Uterus (tissue), 4 donors: ENCODE results near the gene ZSCAN5B. TPM values are rescaled to one million over a fixed set of nuclear protein-coding genes. Genes with fewer than 3 reads are reported as not detected.
A peak's percentile ranks its signal among the peaks of the same experiment; 100 is the strongest.

Source experiments
- DNase-seq, 2 donors: peaks; one replicate each; pipeline ENCODE4 v3.0.0-alpha.2; 2019 to 2020
- H3K27ac ChIP-seq, 2 donors: fragments of 200-600 bp; sonication (generic); 1 replicate in 1 of 2; 2 replicates in 1 of 2; pipeline ENCODE4 v1.5.1; 2016 to 2018
- H3K27me3 ChIP-seq, 2 donors: fragments of 200-600 bp; sonication (generic); one replicate each; pipeline ENCODE4 v1.5.1; 2018 to 2019; ENCODE audit warnings: control low read depth in 1 of 2
- H3K36me3 ChIP-seq, 2 donors: fragments of 200-600 bp; sonication (generic); one replicate each; pipeline ENCODE4 v1.5.1; 2019; ENCODE audit warnings: control low read depth in 1 of 2
- H3K4me1 ChIP-seq, 2 donors: fragments of 200-600 bp; sonication (generic); one replicate each; pipeline ENCODE4 v1.5.1; 2018 to 2019; ENCODE audit warnings: control low read depth in 1 of 2
- H3K4me3 ChIP-seq, 2 donors: fragments of 200-600 bp; sonication (generic); 1 replicate in 1 of 2; 2 replicates in 1 of 2; pipeline ENCODE4 v1.5.1; 2018 to 2019; ENCODE audit warnings: mild to moderate bottlenecking in 1 of 2
- H3K9me3 ChIP-seq, 2 donors: fragments of 200-600 bp; sonication (generic); one replicate each; pipeline ENCODE4 v1.5.1; 2019; ENCODE audit warnings: control low read depth in 1 of 2
- CTCF ChIP-seq, 4 experiments: fragments of 200-600 bp in 2 of 4; fragments of 450-650 bp in 2 of 4; sonication (generic) in 2 of 4; IDR thresholded peaks; one replicate each; pipeline ENCODE4 v1.5.1; 2016 to 2019; ENCODE audit warnings: antibody characterized with exemption in 4 of 4, mild to moderate bottlenecking in 2 of 4, moderate library complexity in 1 of 4
- POLR2A ChIP-seq, 2 donors: fragments of 450-650 bp; IDR thresholded peaks; one replicate each; pipeline ENCODE4 v1.6.1; 2016; ENCODE audit warnings: antibody characterized with exemption in 2 of 2, mild to moderate bottlenecking in 1 of 2, moderate library complexity in 1 of 2
- intact Hi-C: fragments of 100-400 bp; cut with DNase I; formaldehyde crosslinking; loops from one replicate; pipeline ENCODE4 v1.15.1; 2023; ENCODE audit warnings: low total_unique reads
- total RNA-seq, 4 donors: library from RNA; depleted of rRNA in 3 of 4; stranded (reverse); fragments of >200 nt in 3 of 4; gene quantifications; one replicate each; pipeline versions ENCODE4 v1.1.0 to v1.2.4, GENCODE V29; 2014 to 2023
- donor health status: DM: yes; HTN: yes; CAD: no.

The ZSCAN5B gene
- total RNA-seq, 4 donors from 2014 or later, result not detected

- peak within 1 kb of the TSS; percentile 93 for H3K27ac ChIP-seq
- peak; percentile 99 for DNase-seq
- no peaks in the 10 kb centered on the region for H3K27me3 ChIP-seq
- H3K4me1 ChIP-seq, result no peaks in the 10 kb centered on the region
- TF ChIP-seq POLR2A (IDR thresholded peaks at IDR 0.05) (peak; percentile 48 to 56), CTCF (IDR thresholded peaks at IDR 0.05) (peak in 1 of 4 experiments; percentile 17)
- H3K36me3 ChIP-seq, result no peaks in the 10 kb centered on the region
- H3K9me3 ChIP-seq, result no peaks in the 10 kb centered on the region
- intact Hi-C loops, result no loop called here
- peak within 1 kb of the TSS; percentile 57 to 66 for H3K4me3 ChIP-seq
Measured at GRCh38 chr19:56140583-56141416, 56.8 kb downstream of the ZSCAN5B start, which contains the start of gene ZNF444. ZNF444 (plus strand) TSS chr19:56141287; CDS start chr19:56146912, 5,625 bp downstream.

GRCh38 chr19:56139847-56140582, 57.6 kb downstream of the ZSCAN5B start:
- no peak for DNase-seq
- Histone ChIP-seq H3K27me3 (no peaks in the 10 kb centered on the region), H3K4me3 (peak overlapping the region; percentile 57 to 66), H3K36me3 (no peaks in the 10 kb centered on the region), H3K9me3 (no peaks in the 10 kb centered on the region), H3K27ac (peak overlapping the region; percentile 93), H3K4me1 (no peaks in the 10 kb centered on the region)
- TF ChIP-seq POLR2A (IDR thresholded peaks at IDR 0.05), result no peak
- no peak for TF ChIP-seq CTCF (IDR thresholded peaks at IDR 0.05)
- intact Hi-C loops, result no loop called here

Other genes with a start within 250 kb of the ZSCAN5B start
- gene NLRP8, start 250.0 kb downstream of the ZSCAN5B start, total RNA-seq, result not detected
- under 1 TPM in 1 of 4 donors, not detected in 3; 0.35 TPM for gene NLRP5, start 211.0 kb downstream of the ZSCAN5B start, total RNA-seq
- 10 to 100 TPM in 2 of 4 donors, 1 to 10 TPM in 1, not detected in 1; 3.3 to 32.1 (median 21.5) TPM for gene ZNF787, start 76.5 kb downstream of the ZSCAN5B start, total RNA-seq
- 10 to 100 TPM in 3 of 4 donors, 1 to 10 TPM in 1; 5.3 to 38.9 (median 21.0) TPM for gene ZNF444, start 56.5 kb downstream of the ZSCAN5B start, total RNA-seq
- gene GALP, start 21.8 kb downstream of the ZSCAN5B start, total RNA-seq, result not detected
- not detected for gene ZSCAN5C, start 4.5 kb upstream of the ZSCAN5B start, total RNA-seq
- not detected for gene EDDM13, start 75.0 kb upstream of the ZSCAN5B start, total RNA-seq
- 10 to 100 TPM in 2 of 4 donors, 1 to 10 TPM in 2; 1.3 to 20.7 (median 12.3) TPM for gene ZSCAN5A, start 117.1 kb upstream of the ZSCAN5B start, total RNA-seq
- 10 to 100 TPM in 1 of 4 donors, 1 to 10 TPM in 3; 7.5 to 14.1 (median 8.6) TPM for gene ZNF582, start 195.8 kb upstream of the ZSCAN5B start, total RNA-seq
- 10 to 100 TPM in 3 of 4 donors, 1 to 10 TPM in 1; 1.5 to 25.1 (median 14.4) TPM for gene ZNF583, start 206.5 kb upstream of the ZSCAN5B start, total RNA-seq